ENCODE measurements around the gene KCNK17.

GRCh38 chr6:39341352-39341751, 27.1 kb upstream of the KCNK17 start:
- TF ChIP-seq CTCF (IDR thresholded peaks at IDR 0.05): no peak
- no peak for TF ChIP-seq POLR2AphosphoS5 (IDR thresholded peaks at IDR 0.05; ENCODE audit: low read depth, low read length)
- TF ChIP-seq REST (IDR thresholded peaks at IDR 0.05; ENCODE audit: insufficient read depth in 1 of 2, low read depth in 2 of 2, low read length in 1 of 2): no peak

Measured in Panc1 (cell line).